GM23248 (cell line): Measurements from ENCODE around the gene RABEP2. TPM values are rescaled to one million over a fixed set of nuclear protein-coding genes. Genes with fewer than 3 reads are reported as not detected.

Experiments used
- DNase-seq: peaks from one replicate; pipeline ENCODE4 v3.0.0-alpha.2; 2015
- H2AFZ ChIP-seq: fragments of 200-600 bp; sonication (generic); 2 replicates; pipeline ENCODE4 v1.6.1; 2016; ENCODE audit warnings: antibody characterized with exemption
- H3F3A ChIP-seq: fragments of 200-600 bp; sonication (generic); 2 replicates; pipeline ENCODE4 v1.6.1; 2016; ENCODE audit warnings: mild to moderate bottlenecking, antibody characterized with exemption, mixed run types; ENCODE audit not compliant: insufficient read depth
- H3K27ac ChIP-seq: fragments of 200-600 bp; sonication (generic); 2 replicates; pipeline ENCODE4 v1.5.1; 2016; ENCODE audit warnings: mild to moderate bottlenecking
- H3K27me3 ChIP-seq: fragments of 200-600 bp; sonication (generic); replicated peaks from 2 replicates; pipeline ENCODE4 v1.6.1; 2016; ENCODE audit warnings: mild to moderate bottlenecking; ENCODE audit not compliant: insufficient read depth
- H3K36me3 ChIP-seq: fragments of 200-600 bp; sonication (generic); 2 replicates; pipeline ENCODE4 v1.6.1; 2016; ENCODE audit warnings: low read depth, mild to moderate bottlenecking
- H3K4me1 ChIP-seq: fragments of 200-600 bp; sonication (generic); 2 replicates; pipeline ENCODE4 v1.6.1; 2016; ENCODE audit warnings: mild to moderate bottlenecking; ENCODE audit not compliant: insufficient read depth
- H3K4me2 ChIP-seq: fragments of 200-600 bp; sonication (generic); one replicate; pipeline ENCODE4 v1.6.1; 2016; ENCODE audit warnings: mild to moderate bottlenecking; ENCODE audit not compliant: unreplicated experiment
- H3K4me3 ChIP-seq: fragments of 200-600 bp; sonication (generic); 2 replicates; pipeline ENCODE4 v1.5.1; 2016; ENCODE audit warnings: mild to moderate bottlenecking
- H3K79me2 ChIP-seq: fragments of 200-600 bp; sonication (generic); 2 replicates; pipeline ENCODE4 v1.6.1; 2016; ENCODE audit warnings: mild to moderate bottlenecking; ENCODE audit not compliant: insufficient read depth
- H3K9ac ChIP-seq: fragments of 200-600 bp; sonication (generic); 2 replicates; pipeline ENCODE4 v1.6.1; 2016; ENCODE audit warnings: mild to moderate bottlenecking
- H3K9me2 ChIP-seq: fragments of 200-600 bp; sonication (generic); 2 replicates; pipeline ENCODE4 v1.6.1; 2016; ENCODE audit warnings: mixed run types, mild to moderate bottlenecking, moderate library complexity; ENCODE audit not compliant: insufficient read depth
- H3K9me3 ChIP-seq: fragments of 200-600 bp; sonication (generic); one replicate; pipeline ENCODE4 v1.6.1; 2017; ENCODE audit warnings: low read depth
- H4K20me1 ChIP-seq: fragments of 200-600 bp; sonication (generic); 2 replicates; pipeline ENCODE4 v1.6.0; 2016; ENCODE audit not compliant: insufficient read depth
- EZH2 ChIP-seq: fragments of 200-600 bp; sonication (generic); IDR thresholded peaks from 2 replicates; pipeline ENCODE4 v1.6.1; 2018; ENCODE audit warnings: antibody characterized with exemption, mild to moderate bottlenecking; ENCODE audit not compliant: insufficient read depth, poor library complexity, severe bottlenecking
- EZH2phosphoT487 ChIP-seq: fragments of 200-600 bp; sonication (generic); IDR thresholded peaks from 2 replicates; pipeline ENCODE4 v1.6.1; 2018; ENCODE audit warnings: antibody characterized with exemption, moderate library complexity, mild to moderate bottlenecking, low read depth; ENCODE audit not compliant: insufficient read depth
- WGBS, 2 experiments: methylation state at CpG; one replicate each; pipeline ENCODE4 v1.1.6; 2015 to 2017; ENCODE audit warnings: low lambda C conversion rate in 2 of 2, low coverage in 1 of 2; ENCODE audit errors: missing lambda C conversion rate in 2 of 2; 5-methylcytosine and 5-hydroxymethylcytosine counted together
- in situ Hi-C: fragments of 300-500 bp; cut with MboI; formaldehyde crosslinking; loops from 2 replicates; pipeline ENCODE4 v1.15.0; 2020
- polyA plus RNA-seq: library from polyadenylated mRNA; unstranded; fragments of >200 nt; fragmentation: Nextera tagmentation; extraction: Ambion mirVana; gene quantifications from 2 replicates; pipeline ENCODE4 v1.2.1, GENCODE V29; 2016
- total RNA-seq: library from RNA; depleted of rRNA; stranded (reverse); fragments of >200 nt; shearing (Covaris generic); gene quantifications from 2 replicates; pipeline ENCODE4 v1.2.3, GENCODE V29; 2014

RABEP2 gene
- total and polyA plus RNA-seq, 2 experiments from 2014 or later: 14.0 to 53.4 TPM

- Histone ChIP-seq H3K79me2 (no peaks in the 10 kb centered on the region), H3K4me3 (peak overlapping the region; percentile 85), H2AFZ (peak overlapping the region; percentile 92), H3K4me2 (peak overlapping the region; percentile 86), H3K27me3 (no peaks in the 10 kb centered on the region), H3K9me2 (no peaks in the 10 kb centered on the region), H3K4me1 (no peaks in the 10 kb centered on the region), H3F3A (peaks cover 8% of the 10 kb centered on the region; the same call in 1 of the 2 replicates), H3K9ac (peak overlapping the region; percentile 94), H4K20me1 (no peaks in the 10 kb centered on the region), H3K36me3 (no peaks in the 10 kb centered on the region), H3K27ac (peak overlapping the region; percentile 89), H3K9me3 (no peaks in the 10 kb centered on the region)
- DNase-seq: peak; percentile 81
- in situ Hi-C loops: loop anchor here (25.0 kb wide), 1 partner anchor 388 kb away; the partner anchor contains the start of gene NUPR1
- WGBS, 2 experiments: 2% methylated on average over 32 to 44 of the region's 48 CpGs
- TF ChIP-seq EZH2 (no peak), EZH2phosphoT487 (no peak)
These were observed 569 bp upstream of the RABEP2 start for GRCh38 chr16:28925386-28926228.

- H4K20me1 ChIP-seq: no peaks in the 10 kb centered on the region
- no peak overlapping the region for H2AFZ ChIP-seq
- peaks cover 8% of the 10 kb centered on the region; the same call in 1 of the 2 replicates for H3F3A ChIP-seq
- no peak overlapping the region for H3K27ac ChIP-seq
- no peaks in the 10 kb centered on the region for H3K9me2 ChIP-seq
- in situ Hi-C loops: no loop called here
- H3K9ac ChIP-seq: no peak overlapping the region
- no peak for DNase-seq
- no peaks in the 10 kb centered on the region for H3K9me3 ChIP-seq
- 34 to 48% methylated on average over 10 to 15 of the region's 15 CpGs for WGBS, 2 experiments
- H3K27me3 ChIP-seq: no peaks in the 10 kb centered on the region
- H3K79me2 ChIP-seq: no peaks in the 10 kb centered on the region
- no peak for TF ChIP-seq EZH2
- TF ChIP-seq EZH2phosphoT487: no peak
- peak overlapping the region; percentile 85 for H3K4me3 ChIP-seq
- H3K4me2 ChIP-seq: peak overlapping the region; percentile 55
- H3K36me3 ChIP-seq: no peaks in the 10 kb centered on the region
- no peaks in the 10 kb centered on the region for H3K4me1 ChIP-seq
These were observed 658 bp downstream of the RABEP2 start for GRCh38 chr16:28924399-28924761.

- H3K4me3 ChIP-seq: peak overlapping the region; percentile 85; the same call in 1 of the 2 replicates
- 68 to 72% methylated on average over 9 to 13 of the region's 13 CpGs for WGBS, 2 experiments
- no peak overlapping the region for H3K9ac ChIP-seq
- H3K79me2 ChIP-seq: no peaks in the 10 kb centered on the region
- H3K4me2 ChIP-seq: peak overlapping the region; percentile 55
- H3K9me2 ChIP-seq: no peaks in the 10 kb centered on the region
- TF ChIP-seq EZH2 (no peak), EZH2phosphoT487 (no peak)
- no peaks in the 10 kb centered on the region for H3K36me3 ChIP-seq
- no peaks in the 10 kb centered on the region for H3K9me3 ChIP-seq
- H3K27ac ChIP-seq: no peak overlapping the region
- H3K4me1 ChIP-seq: no peaks in the 10 kb centered on the region
- no peaks in the 10 kb centered on the region for H4K20me1 ChIP-seq
- H2AFZ ChIP-seq: no peak overlapping the region
- DNase-seq: no peak
- peaks cover 8% of the 10 kb centered on the region; the same call in 1 of the 2 replicates for H3F3A ChIP-seq
- no peaks in the 10 kb centered on the region for H3K27me3 ChIP-seq
- in situ Hi-C loops: no loop called here
These were observed 1.2 kb downstream of the RABEP2 start for GRCh38 chr16:28923652-28924398.

- TF ChIP-seq EZH2phosphoT487 (no peak), EZH2 (no peak)
These were observed 1.8 kb downstream of the RABEP2 start for GRCh38 chr16:28923231-28923587.

More at GRCh38 chr16:28923231-28923587, 1.8 kb downstream of the RABEP2 start:
- Histone ChIP-seq H3K36me3 (no peaks in the 10 kb centered on the region), H3K27ac (no peak overlapping the region), H2AFZ (no peak overlapping the region), H3K4me1 (no peaks in the 10 kb centered on the region), H3K9ac (no peak overlapping the region), H3K79me2 (no peaks in the 10 kb centered on the region), H3F3A (peaks cover 8% of the 10 kb centered on the region; the same call in 1 of the 2 replicates), H3K9me3 (no peaks in the 10 kb centered on the region), H3K4me2 (no peak overlapping the region), H3K27me3 (no peaks in the 10 kb centered on the region), H3K4me3 (no peak overlapping the region), H3K9me2 (no peaks in the 10 kb centered on the region), H4K20me1 (no peaks in the 10 kb centered on the region)
- WGBS, 2 experiments: 85 to 90% methylated on average over 3 of the region's 3 CpGs
- in situ Hi-C loops: no loop called here
- no peak for DNase-seq
